ENCODE results near the gene SCN8A.

GRCh38 chr12:51760231-51760630, 169.2 kb downstream of the SCN8A start:
- TF ChIP-seq POLR2A (IDR thresholded peaks at IDR 0.05; ENCODE audit: low read depth, low read length) (no peak), CTCF (IDR thresholded peaks at IDR 0.05; ENCODE audit: extremely low read depth in 1 of 2, insufficient read depth in 1 of 2, low read depth in 1 of 2, low read length in 2 of 2) (no peak), MYC (IDR thresholded peaks at IDR 0.05; ENCODE audit: low read depth, low read length) (no peak)

Measured in endothelial cell of umbilical vein (primary cell).